Dermis microvascular lymphatic vessel endothelial cell (primary cell): Measurements from ENCODE around the gene PTBP2. TPM values are rescaled to one million over a fixed set of nuclear protein-coding genes. Genes with fewer than 3 reads are reported as not detected.
A peak's percentile ranks its signal among the peaks of the same experiment; 100 is the strongest.
"Not testable (repeated sequence)": the region's sequence is repeated elsewhere in the genome, so short reads cannot be mapped to it uniquely, and the experiment has no call there.

Experiments used
- DNase-seq, 2 donors: peaks; one replicate each; pipeline versions ENCODE4 v3.0.0 to v3.0.0-alpha.2; 2010; ENCODE audit warnings: low read depth in 2 of 2
- total RNA-seq: library from RNA; depleted of rRNA; stranded (reverse); fragments of >200 nt; gene quantifications from 2 replicates; pipeline ENCODE4 v1.2.1, GENCODE V29; 2014

PTBP2 gene
- total RNA-seq, 1 donor from 2014 or later = 9.2 TPM

DNA sequence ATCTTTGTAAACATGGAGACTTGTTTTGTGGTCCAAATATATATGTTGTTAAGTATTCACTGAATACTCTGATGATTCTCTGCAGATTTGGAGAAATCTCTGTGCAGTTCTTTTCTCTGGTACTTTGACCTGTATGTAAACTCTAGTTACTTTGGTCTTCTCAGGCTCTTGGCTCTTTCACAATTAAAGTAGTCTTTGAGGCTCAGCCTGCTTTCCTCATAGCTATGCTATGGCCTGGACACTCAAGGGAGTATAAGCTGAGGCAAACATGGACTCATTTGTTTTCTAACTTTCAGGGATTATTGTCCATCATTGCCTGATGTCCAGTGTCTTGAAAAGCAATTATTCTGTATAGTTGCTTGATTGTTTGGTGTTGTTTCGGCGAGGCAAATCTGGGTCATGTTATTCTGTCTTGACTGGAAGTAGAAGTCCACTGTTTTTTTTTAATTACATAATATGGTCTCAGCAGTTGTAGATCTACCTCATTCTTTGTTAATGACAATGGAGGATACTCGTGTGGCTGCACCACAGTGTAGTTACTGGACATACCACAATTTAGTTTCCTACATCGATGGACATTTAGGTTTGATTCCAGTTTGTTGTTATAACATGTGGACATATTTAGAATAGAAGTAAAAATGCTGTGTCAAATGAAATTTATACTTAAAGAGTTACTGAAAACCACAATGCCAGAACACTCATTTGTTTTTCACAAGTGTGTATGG is 9.2 kb downstream of the PTBP2 start:
- no peak for DNase-seq

DNA sequence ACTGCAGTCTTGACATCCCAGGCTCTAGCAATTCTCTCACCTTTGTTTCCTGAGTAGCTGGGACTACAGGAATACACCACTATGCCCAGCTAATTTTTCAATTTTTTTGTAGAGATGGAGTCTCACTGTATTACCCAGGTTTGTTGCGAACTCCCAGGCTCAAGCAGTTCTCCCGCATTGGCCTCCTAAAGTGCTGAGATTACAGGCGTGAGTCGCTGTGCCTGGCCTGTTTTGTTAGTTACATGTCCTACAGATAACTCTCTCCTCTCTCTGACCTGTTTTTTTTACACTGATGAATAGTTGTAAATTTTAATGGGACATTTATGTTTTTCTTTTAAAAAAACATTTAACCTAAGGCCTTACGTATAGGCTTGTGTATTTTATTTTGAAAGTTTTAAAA is 19.8 kb downstream of the PTBP2 start:
- DNase-seq = peak in 1 of 2 donors; percentile 3

DNA sequence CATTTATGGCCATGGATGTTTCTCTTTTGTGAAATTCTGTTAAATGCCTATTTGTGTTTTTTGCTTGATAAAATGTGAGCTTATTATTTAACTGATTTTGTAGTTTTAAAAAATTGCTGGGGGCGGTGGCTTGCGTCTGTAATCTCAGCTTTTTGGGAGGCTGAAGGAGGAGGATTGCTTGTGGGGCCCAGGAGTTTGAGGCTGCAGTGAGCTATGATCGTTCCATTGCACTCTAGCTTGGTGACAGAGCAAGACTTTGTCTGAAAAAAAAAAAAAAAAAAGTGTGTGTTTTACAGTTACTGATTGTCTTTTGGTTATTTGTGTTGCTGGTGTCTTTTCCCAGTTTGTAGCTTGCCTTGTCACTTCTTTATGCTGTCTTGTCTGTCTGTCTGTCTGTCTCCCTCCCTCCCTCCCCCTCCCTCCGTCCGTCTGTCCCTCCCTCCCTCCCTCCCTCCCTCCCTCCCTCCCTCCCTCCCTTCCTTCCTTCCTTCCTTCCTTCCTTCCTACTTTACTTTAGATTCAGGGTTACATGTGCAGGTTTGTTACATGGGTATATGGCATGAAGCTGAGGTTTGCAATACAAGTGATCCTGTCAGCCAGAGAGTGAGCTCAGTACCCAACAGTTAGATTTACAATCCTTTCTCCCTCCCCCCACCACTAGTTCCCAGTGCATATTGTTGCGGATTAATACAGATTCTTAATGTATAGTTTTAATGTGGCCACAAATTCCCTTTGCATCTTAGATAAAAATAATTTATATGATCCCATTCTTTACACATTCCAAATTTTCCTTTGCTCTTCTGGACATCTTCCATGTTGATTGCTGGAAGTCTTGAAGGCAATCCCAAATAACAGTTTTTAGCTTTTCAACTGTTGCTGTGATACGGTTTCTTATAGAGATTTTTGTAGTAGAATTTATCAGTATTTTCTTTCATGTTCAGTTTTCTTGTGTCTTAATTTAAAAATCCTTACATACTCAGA is 25.1 kb downstream of the PTBP2 start:
- DNase-seq = no peak

DNA sequence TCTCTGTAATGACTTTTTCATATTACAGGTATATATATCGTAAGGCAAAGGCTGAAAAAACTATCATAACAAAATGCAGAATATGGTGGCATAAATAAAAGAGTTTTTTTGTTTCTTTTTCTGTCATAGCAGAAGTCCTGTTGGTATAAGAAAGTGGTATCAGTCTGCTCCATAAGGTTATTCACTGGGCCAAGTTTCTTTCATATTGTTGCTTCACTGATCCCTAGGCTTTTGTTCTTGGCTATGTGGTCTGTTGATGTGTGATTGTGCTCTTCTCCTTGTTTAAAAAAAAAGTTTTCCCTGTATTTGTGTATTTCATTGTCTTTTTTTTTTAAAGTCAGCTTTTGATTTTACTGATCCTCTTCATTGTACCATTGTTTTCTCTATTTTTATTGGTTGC is 26.0 kb downstream of the PTBP2 start:
- DNase-seq = no peak

DNA sequence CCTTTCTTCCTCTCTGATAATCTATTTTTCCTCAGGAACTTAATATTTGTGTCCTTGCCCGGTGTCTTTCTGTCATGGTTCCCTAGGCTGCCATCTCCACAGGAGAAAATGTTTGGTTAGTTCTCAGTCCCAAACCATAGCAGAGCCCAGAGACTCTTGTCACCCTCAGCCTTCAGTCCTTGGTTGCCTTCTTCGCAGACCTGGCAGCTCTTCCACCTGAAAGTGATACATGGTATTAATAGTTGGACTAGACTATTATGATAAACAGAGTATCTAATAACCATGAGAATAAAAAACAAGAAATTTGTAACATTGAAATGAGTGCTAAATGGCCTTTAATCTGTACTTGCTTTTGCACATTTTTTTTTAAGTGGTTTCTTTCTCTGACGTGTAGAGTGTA is 26.5 kb downstream of the PTBP2 start:
- DNase-seq = no peak

DNA sequence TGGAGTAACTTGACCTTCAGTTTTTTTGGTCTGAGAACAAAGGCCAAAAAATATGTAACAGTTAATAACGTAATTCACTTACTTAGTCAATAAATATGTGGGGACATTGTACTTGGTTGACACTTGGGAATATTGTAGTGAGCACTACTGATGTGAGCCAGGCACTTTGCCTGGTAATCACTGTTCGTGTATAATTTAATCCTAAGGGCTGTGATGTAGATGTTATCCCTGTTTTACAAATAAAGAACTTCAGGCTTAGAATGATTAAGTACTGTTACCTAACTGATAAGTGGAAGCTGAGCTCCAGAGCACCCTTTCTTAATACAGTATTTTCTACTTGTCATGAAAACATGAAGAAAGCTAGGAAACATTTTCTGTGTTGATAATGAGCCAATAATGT is 28.0 kb downstream of the PTBP2 start:
- DNase-seq = no peak

DNA sequence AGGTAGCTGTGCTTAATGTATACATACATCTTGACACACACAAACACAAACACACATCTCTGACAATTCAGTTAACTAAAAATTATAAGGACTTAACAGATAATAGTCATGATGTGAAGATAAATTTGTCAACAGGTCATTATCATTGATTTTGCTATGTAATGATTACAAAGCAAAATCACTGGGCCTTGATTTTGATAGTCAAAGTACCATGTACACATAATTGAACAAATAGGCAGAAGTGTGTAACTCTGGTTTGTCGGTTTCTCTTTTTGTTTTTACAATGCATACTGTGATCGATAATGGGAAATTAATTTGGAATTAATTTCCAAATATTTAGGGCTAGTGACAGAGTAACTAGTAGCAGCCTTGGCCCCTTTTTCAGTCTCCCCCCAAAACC is 30.8 kb downstream of the PTBP2 start:
- DNase-seq = no peak

DNA sequence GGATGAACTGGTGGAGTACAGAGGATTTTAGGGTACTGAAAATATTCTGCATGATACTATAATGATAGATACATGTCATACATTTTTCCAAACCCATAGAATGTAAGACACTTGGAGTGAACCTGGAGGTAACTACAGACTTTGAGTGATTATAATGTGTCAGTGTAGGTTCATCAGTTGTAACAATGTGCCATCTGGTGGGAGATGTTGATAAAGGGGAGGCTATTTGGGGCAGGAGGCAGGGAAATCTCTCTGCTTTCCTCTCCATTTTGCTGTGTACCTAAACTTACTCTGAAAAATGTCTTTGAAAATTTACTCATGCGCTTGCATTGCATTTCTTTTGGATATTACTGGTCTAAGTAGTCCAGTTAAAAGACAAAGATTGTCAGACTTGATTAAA is 35.2 kb downstream of the PTBP2 start:
- DNase-seq = no peak

DNA sequence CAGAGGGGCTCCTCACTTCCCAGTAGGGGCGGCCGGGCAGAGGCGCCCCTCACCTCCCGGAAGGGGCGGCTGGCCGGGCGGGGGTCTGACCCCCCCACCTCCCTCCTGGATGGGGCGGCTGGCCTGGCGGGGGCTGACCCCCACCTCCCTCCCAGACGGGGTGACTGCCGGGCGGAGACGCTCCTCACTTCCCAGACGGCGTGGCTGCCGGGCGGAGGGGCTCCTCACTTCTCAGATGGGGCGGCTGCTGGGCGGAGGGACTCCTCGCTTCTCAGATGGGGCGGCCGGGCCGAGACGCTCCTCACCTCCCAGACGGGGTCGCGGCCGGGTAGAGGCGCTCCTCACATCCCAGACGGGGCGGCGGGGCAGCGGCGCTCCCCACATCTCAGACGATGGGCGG is 41.0 kb downstream of the PTBP2 start:
- not testable (repeated sequence) for DNase-seq

DNA sequence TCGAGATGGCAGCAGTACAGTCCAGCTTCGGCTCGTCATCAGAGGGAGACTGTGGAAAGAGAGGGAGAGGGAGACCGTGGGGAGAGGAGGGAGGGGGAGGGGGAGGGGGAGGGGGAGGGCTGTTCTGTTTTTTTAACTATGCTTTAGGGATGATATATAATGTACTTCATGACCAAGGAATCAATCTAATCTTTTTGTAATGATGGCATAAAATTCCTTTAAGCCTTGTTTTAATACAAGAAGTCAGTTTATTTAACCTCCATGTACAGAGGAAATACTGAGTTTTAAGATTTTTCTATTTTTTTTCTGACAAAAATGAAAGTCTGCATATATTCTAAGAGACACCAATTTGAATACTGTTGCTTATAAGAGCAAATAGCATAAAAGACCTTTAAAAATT is 41.9 kb downstream of the PTBP2 start:
- DNase-seq = no peak

DNA sequence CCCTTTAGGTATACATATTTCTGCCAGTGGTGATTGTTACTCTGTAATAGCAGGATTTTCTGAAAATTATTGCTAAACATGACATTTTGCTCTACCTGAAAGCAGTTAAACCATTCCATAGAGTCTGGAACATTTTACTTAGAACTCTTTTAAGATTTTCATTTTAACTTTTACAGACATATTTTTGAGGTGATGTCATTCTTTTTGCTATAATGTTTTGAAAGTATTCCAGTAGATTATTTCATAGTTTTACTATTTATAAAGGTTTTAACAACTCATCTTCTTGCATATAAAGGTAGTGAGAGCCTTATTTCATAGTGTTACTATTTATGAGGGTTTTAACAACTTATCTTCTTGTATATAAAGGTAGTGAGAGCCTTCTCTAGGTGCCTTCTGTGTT is 42.9 kb downstream of the PTBP2 start:
- DNase-seq = no peak

DNA sequence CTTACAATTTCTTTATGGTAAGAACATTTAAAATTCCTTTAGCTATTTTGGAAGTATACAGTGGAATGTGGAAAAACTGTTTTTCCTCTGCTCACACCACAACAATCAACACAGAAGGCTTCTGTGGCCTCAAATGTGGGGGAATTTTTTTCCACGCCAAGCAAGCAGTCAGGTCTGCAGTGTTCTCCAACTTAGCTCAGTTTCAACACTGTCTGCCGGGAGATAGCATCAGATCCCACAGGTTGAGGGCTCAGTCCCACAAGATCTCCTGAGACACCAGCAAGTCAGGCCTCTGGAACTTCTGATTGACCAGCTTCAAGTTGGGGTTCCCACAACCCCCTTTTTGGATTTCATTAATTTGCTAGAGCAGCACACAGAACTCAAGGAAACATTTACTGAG is 50.3 kb downstream of the PTBP2 start:
- DNase-seq = no peak

DNA sequence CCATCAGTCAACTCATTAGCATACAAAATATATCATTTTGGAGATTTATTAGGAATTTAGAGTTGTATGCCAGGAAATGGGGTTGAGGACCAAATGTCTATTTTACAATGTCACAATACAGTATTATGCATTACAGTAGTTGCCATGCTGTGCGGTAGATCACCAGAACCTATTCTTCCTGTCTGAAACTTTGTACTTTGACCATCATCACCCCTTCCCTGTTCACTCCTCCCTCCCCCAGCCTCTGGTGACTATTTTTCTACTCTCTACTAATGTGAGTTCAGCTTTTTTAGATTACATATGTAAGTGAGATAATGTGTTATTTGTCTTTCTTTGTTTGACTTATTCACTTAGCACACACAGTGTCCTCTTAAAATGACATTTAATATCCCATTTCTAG is 50.8 kb downstream of the PTBP2 start:
- no peak for DNase-seq

DNA sequence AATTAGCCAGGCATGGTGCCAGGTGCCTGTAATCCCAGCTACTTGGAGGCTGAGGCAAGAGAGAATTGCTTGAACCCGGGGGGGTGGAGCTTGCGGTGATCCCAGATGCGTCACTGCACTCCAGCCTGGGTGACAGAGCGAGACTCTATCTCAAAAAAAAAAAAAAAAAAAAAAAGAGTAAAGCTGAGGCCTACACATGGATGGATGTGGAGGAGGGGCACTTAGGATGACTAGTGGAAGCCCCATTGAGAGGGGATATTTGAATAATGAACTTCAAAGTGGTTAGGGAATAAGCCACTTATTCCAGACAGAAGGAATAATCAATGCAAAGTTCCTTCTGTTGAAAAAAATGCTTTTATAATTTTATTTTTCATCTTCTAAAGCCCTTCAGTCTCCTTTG is 51.4 kb downstream of the PTBP2 start:
- no peak for DNase-seq

DNA sequence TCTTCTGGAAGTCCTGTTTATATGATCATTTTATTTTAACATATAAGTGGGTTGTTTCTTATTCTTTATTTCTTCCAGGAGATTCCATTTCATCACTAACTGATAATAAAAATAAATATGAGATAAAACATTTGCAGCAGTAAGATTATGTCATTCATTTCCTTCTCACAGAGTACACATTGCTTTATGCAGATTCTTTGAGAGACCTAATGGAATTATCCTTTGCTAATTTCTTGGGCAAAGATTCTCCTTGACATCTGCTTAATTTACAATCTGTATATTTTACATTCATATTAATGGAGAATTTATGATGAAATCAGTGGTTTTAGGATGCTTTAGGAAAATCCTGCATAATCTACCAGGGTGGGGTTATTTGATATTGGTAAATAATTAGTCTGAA is 60.6 kb downstream of the PTBP2 start:
- no peak for DNase-seq

DNA sequence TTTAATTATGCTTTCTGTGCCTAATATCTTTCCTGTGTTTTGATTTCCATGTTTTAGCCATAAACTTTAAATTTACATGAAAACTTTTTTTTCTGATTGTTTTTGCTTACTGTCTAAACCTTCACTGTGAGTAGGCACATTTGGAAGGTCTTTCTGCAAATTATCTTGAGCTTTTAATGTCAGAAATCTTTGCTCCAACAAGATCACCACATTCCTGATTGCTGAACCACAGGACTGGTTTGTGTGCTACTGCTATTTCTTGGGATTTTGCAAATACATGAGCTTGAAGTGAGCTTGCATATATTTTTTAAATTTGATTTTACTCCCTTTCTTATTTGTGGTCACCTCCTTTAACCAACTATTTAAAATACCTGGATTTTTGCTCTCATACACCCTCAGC is 61.3 kb downstream of the PTBP2 start:
- DNase-seq = no peak

DNA sequence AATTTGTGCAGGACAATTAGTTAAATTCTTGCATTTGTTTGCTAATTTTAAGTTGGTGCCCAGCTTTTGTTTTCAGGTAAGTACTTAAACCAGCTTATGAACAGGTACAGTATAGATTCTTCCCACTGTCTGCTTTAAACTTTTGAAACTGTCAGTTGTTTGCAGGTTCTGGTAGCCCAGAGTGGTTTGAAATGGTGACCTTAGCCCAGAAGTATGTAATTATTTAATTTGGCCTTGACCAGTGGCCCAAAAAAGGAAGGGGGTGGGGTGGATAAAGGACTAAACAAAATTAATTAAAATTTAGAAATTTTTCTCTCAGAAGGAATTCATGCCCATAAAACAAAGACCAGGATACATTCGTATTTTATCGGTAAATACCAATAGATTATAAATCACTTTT is 69.0 kb downstream of the PTBP2 start:
- no peak for DNase-seq

DNA sequence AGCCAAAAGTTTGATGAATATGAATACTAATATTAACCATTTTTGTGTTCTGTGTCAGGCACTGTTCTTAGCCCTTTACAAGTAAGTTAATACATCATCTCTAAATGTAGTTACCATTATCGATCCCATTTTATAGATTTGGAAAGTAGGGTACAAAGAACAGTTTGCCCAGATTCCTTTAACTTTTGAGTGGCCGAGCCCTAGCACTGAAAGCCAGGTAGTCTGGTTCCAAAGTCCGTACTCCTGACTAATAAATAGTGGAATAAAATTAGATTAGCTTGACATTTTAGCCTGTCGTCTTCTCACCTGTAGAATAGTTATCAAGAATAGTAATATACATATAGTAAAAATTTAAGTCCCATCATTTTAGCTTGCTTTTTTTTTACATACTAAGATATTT is 70.6 kb downstream of the PTBP2 start:
- no peak for DNase-seq

DNA sequence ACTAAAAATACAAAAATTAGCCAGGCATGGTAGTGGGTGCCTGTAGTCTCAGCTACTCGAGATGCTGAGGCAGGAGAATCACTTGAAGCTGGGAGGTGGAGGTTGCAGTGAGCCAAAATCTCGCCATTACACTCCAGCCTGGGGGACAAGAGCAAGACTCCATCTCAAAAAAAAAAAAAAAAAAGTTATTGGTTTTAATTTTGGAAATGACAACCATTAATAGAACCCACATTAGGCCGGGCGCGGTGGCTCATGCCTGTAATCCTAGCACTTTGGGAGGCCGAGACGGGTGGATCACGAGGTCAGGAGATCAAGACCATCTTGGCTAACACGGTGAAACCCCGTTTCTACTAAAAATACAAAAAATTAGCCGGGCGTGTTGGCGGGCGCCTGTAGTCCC is 80.1 kb downstream of the PTBP2 start:
- DNase-seq = not testable (repeated sequence)

DNA sequence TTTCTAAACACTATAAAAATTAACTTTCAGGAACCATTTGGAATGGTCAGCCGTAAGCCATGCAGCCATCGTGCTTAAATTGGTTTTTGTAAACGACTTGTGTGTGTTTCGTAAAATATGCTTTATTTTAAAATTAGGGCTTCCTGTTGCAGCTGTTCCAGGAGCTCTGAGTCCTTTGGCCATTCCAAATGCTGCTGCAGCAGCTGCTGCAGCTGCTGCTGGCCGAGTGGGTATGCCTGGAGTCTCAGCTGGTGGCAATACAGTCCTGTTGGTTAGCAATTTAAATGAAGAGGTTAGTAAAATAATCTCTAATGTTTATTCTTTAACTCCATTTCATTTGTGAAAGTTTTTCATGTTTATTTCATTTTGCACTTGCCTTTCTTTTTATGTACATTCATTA is 83.1 kb downstream of the PTBP2 start:
- DNase-seq = peak in 1 of 2 donors; percentile 10

DNA sequence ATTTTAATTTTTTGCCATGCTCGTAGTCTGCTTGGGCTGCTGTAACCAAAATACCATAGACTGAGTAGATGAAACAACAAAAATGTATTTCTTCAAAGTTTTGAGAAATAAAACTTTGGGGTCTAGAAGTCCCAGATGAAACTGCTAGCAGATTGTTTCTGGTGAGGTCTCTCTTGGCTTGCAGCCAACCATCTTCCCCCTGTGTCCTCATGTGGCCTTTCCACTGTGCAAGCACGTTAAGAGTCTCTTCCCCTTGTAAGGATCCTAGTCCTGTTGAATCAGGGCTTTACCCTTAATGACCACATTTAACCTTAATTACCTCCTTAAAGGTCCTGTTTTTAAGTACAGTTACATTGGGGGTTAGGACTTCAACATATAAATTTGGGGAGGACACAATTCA is 86.6 kb downstream of the PTBP2 start:
- DNase-seq = peak in 1 of 2 donors; percentile 13

DNA sequence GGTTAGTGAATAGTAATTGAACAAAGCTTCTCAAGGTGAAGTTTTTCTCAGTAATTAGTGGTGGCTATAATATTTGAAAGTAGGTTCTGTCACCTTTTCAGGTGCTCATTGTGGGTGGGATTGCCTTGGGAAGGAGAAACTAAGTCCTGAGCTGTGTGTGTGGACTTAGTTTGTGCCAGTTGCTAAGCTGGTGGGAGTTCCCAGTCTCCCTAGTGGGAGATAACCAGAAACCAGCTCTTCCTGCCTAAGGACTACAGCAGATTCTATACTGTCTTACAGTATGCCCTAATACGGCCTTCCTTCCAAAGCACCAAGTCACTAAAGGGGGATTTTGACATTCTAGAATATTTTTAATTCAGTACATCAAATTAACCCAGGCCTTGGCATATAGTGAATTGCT is 94.3 kb downstream of the PTBP2 start:
- DNase-seq = no peak

DNA sequence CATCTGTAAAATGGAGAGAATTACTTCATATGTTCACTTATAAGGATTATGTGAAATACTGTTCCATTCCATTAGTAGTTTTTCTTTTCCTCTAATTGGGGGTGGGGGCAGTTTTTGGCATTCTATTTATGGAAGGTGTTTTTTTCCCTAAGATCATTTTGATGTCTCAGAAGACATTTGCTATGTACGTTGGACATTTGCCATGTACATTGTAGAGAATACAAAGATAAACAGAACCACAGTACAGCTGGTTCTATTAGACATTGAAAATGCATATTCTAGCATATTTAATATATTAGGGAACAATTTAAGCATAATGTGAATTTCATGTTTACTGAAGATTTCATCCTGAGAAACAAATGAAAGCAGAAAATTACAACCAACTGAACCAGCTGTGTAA is 98.5 kb downstream of the PTBP2 start:
- no peak for DNase-seq
